AG09319 (cell line): ENCODE data around the gene TRNP1.

Experiments
- DNase-seq: peaks from one replicate; pipeline ENCODE4 v3.0.0-alpha.2; 2010; ENCODE audit warnings: low read depth; ENCODE audit errors: extremely low read depth
- TF ChIP-seq, protein P1 (sequence below): IDR thresholded peaks from 2 replicates; pipeline ENCODE4 v1.5.1; 2011; ENCODE audit warnings: low read depth, mild to moderate bottlenecking, inconsistent platforms, low read length, moderate library complexity

TRNP1 gene

DNA sequence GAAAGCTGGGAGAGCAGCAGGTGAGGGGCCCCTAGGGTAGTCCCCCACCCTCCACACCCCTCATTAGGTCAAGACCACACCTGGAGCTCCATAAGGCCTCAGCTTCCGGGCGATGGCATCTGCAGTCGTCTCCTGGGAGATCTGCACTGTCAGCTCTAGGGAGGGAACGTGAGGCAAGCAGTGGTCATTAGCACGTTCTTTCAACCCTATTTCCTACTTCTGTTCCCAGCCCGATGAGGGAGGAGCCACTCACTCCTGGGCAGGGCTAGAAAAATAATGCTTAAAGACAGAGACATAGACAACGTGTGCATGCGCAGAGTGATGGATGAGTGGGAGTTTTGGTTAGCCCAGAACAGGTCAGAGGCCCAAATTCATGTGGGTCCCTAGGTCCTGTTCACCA is 42.9 kb upstream of the TRNP1 start:
- no peak for DNase-seq
- TF ChIP-seq, protein P1, sequence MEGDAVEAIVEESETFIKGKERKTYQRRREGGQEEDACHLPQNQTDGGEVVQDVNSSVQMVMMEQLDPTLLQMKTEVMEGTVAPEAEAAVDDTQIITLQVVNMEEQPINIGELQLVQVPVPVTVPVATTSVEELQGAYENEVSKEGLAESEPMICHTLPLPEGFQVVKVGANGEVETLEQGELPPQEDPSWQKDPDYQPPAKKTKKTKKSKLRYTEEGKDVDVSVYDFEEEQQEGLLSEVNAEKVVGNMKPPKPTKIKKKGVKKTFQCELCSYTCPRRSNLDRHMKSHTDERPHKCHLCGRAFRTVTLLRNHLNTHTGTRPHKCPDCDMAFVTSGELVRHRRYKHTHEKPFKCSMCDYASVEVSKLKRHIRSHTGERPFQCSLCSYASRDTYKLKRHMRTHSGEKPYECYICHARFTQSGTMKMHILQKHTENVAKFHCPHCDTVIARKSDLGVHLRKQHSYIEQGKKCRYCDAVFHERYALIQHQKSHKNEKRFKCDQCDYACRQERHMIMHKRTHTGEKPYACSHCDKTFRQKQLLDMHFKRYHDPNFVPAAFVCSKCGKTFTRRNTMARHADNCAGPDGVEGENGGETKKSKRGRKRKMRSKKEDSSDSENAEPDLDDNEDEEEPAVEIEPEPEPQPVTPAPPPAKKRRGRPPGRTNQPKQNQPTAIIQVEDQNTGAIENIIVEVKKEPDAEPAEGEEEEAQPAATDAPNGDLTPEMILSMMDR, result no peak

DNA sequence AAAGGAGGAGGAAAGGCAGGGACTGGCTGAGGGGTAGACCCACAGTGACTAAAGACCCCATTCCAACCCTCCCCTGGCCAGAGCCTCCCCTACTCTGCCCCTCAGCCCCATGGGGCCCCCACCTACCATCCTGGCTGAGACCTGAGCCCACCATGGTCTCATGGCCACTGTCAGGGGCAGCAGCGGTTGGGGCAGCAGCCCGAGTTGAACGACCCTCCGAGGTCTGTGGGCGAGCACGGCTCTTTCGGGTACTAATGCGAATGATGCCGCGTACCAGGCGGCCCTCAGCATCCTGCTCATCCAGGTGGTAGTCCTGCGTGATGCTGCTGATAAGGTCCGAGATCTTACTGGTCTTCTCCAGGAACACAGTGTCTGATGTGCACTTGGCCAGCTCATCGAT is 42.3 kb upstream of the TRNP1 start:
- TF ChIP-seq, protein P1, result no peak
- DNase-seq, result no peak

DNA sequence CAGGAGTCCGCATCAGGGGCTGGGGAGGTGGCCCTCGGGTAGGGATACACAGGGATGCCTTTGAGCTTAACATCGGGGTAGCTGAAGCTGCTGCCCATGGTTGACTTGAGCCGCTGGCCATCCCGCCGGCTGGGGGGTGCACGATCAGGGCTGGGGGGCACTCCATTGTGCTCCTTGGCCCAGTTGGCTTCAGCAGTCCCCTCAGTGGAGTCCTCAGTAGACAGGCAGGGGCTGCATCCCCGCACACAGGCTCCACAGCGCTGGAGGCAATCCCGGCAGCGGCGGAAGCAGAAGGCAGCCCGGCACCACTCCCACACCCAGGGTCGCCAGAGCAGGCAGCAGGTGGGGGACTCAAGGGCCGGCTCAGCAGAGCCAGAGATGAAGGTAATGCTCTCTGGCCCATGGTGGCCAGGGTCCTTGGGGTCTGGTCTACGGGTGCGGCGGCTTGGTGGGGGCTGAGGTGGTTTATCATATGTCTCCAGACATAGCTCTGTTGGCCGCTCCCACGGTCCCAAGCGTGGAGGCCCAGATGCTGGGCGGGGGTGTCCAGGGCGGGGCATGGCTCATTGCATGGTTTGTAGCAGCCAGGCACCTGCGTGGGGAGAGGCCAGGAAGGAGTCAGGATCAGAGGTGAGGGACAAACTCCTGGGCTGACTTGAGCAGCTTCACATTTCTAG is 41.5 kb upstream of the TRNP1 start:
- TF ChIP-seq, protein P1, result no peak
- DNase-seq, result no peak

DNA sequence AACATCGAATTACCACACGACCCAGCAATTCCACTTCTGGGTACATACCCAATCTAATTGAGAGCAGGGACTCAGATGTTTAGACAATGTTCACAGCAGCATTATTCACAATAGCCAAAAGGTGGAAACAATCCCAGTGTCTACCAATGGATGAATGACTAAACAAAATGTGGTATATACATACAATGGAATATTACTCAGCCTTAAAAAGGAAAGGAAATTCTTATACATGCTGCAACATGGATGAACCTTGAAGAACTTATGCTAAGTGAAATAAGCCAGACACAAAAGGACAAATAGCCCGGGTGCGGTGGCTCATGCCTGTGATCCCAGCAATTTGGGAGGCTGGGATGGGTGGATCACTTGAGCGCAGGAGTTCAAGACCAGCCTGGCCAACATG is 40.1 kb upstream of the TRNP1 start:
- TF ChIP-seq, protein P1, result no peak
- no peak for DNase-seq

DNA sequence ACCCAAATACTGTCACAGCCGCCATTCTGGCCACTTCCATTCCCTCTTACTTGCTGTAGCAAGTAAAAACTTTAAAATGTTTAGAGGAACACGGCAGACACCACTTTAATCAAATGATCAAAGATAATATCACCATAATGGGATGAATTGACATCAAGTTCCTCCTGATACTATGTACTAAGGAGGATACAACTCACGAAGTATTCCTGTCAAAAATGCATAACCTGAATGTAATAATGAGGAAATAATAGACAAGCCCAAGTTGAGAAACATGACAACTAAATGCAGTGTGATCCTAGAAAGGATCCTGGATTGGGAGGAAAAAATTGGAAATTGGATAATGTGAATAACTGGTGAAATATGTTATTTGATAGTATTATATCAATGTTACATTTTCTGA is 37.2 kb upstream of the TRNP1 start:
- TF ChIP-seq, protein P1, result no peak
- no peak for DNase-seq

DNA sequence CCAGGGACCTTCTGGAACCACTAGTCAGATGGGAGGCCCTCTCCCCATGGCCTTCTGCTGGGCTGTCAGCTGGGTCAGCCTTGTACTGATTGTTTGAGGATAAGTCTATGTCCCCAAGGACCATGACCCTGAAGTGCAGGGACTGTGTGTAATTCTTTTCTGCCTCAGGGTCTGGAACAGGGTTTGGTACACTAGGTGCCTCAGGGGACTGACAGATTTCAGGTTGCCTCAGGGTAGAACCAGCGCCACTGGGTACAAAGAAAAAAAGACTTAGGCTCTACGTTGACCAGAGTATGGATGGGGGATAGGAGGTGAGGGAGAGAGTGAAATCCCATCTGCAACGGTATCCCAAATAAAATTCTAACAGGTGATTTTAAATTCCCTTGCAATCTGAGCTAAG is 36.2 kb upstream of the TRNP1 start:
- DNase-seq, result no peak
- TF ChIP-seq, protein P1, result no peak

DNA sequence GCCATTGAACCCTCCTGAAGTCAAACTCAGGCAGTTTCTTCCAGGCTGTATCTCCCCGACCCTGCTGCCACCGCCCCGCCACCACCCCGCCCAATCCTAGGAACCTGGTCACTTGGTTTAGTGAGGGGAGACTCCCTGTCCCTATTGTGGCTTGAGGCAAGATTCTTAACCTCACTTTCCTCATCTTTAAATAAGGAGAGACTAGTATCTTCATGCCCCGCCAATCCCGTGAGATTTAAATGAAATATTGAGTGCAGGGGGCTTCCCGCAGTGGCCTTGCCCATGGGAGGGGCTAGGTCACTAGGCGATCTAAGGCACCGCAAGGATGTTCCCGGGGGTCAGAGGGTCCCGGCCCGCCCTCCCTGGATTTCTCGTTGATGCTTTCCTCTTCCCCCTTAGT is 34.2 kb upstream of the TRNP1 start:
- TF ChIP-seq, protein P1, result no peak
- DNase-seq, result no peak
